PFSK-1 (cell line): ENCODE measurements around the gene IGF2BP1.

ENCODE experiments used
- FOXP2 ChIP-seq: optimal IDR thresholded peaks from 2 replicates; pipeline ENCODE3; 2011; ENCODE audit warnings: borderline replicate concordance, control low read depth, inconsistent platforms; ENCODE audit not compliant: insufficient read depth; ENCODE audit errors: extremely low read length, extremely low read depth
- POLR2AphosphoS5 ChIP-seq: IDR thresholded peaks from 2 replicates; pipeline ENCODE4 v1.6.1; 2012; ENCODE audit warnings: low read depth, mild to moderate bottlenecking, control low read depth, low read length, moderate library complexity
- SIN3A ChIP-seq: IDR thresholded peaks from 2 replicates; pipeline ENCODE4 v1.6.1; 2012; ENCODE audit warnings: mild to moderate bottlenecking, low read length, moderate library complexity, borderline replicate concordance; ENCODE audit not compliant: insufficient read depth
- TAF1 ChIP-seq: IDR thresholded peaks from 2 replicates; pipeline ENCODE4 v1.6.1; 2012; ENCODE audit warnings: low read length, control low read depth, borderline replicate concordance; ENCODE audit not compliant: insufficient read depth
- TF ChIP-seq, protein P1 (sequence below), 2 experiments: IDR thresholded peaks; 2 replicates each; pipeline versions ENCODE4 v1.6.1 to v1.8.0; 2011 to 2012; ENCODE audit warnings: low read depth in 2 of 2, low read length in 2 of 2, control low read depth in 1 of 2, inconsistent platforms in 1 of 2, mild to moderate bottlenecking in 1 of 2, moderate library complexity in 1 of 2; ENCODE audit not compliant: insufficient read depth in 1 of 2

IGF2BP1 gene

DNA sequence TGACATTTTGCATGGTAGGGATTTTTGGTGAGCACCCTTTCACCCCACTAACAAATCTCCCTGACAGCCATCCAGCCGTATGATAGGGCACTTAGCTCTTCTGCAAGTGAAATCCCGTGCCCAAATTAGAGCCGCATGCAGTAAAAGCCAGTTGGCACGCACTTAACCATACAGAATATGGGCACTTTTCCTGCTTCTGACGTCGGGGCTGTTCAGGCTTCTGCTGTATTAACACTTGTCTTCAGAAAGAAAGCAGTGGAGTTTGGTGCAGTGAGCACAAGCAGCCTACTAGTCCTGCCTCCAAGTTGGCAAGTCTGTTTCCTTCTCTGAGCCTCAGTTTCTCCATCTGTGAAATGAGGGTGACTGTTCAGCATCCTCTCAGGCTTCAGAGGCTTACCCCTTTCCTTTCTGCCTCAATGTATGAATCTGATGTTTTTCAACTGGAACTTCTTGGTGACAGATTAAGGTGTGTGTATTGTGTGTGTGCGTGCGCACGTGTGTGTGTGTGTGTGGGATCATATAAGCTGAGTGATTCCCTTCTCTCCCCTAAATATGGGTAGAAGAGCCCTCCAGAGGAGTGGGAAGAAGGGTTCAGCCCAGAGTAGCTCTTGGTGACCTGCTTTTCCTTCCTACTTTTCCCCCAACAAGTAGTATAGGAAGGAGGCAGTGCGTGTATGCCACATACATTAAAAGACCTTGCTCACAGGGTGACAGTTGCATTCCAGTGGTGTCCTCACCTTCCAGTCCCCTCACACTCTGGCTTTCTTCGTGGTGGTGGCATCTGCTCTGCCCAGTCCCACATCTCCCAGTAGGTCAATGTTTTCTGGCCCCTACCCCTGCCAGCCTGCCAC, 19.0 kb downstream of the IGF2BP1 start:
- no peak for TF ChIP-seq POLR2AphosphoS5
- TF ChIP-seq, protein P1, sequence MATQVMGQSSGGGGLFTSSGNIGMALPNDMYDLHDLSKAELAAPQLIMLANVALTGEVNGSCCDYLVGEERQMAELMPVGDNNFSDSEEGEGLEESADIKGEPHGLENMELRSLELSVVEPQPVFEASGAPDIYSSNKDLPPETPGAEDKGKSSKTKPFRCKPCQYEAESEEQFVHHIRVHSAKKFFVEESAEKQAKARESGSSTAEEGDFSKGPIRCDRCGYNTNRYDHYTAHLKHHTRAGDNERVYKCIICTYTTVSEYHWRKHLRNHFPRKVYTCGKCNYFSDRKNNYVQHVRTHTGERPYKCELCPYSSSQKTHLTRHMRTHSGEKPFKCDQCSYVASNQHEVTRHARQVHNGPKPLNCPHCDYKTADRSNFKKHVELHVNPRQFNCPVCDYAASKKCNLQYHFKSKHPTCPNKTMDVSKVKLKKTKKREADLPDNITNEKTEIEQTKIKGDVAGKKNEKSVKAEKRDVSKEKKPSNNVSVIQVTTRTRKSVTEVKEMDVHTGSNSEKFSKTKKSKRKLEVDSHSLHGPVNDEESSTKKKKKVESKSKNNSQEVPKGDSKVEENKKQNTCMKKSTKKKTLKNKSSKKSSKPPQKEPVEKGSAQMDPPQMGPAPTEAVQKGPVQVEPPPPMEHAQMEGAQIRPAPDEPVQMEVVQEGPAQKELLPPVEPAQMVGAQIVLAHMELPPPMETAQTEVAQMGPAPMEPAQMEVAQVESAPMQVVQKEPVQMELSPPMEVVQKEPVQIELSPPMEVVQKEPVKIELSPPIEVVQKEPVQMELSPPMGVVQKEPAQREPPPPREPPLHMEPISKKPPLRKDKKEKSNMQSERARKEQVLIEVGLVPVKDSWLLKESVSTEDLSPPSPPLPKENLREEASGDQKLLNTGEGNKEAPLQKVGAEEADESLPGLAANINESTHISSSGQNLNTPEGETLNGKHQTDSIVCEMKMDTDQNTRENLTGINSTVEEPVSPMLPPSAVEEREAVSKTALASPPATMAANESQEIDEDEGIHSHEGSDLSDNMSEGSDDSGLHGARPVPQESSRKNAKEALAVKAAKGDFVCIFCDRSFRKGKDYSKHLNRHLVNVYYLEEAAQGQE (IDR thresholded peaks at IDR 0.05; ENCODE audit: insufficient read depth in 1 of 2, low read depth in 2 of 2, low read length in 2 of 2): no peak

GRCh38 chr17:49016775-49017463, 19.7 kb downstream of the IGF2BP1 start:
- TF ChIP-seq TAF1 (no peak), FOXP2 (no peak), POLR2AphosphoS5 (no peak)
- TF ChIP-seq, protein P1 (IDR thresholded peaks at IDR 0.05; ENCODE audit: insufficient read depth in 1 of 2, low read depth in 2 of 2, low read length in 2 of 2): no peak

DNA sequence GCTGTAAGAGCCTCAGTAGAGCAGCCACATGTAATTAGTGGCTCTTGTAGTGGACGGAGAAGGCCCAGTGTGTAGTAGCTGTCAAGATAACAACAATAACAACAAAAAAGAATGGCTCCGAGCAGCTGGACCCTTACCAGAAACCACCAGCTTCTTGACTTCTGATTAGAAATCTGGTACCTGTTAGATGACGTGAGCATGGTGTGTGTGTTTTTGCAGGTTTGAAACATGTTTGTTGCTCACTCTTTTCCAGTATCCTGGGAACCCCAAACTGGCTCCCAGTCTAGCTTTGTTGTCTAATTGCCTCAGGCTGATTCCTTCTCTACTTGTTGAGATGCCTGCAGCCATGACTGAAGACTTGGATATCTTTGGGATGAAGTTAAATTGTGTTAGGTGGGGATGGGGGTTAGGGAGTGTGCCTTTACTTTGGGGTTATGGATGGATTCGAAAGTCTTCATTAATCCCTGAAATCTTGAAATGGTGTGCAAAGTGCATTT, 21.0 kb downstream of the IGF2BP1 start:
- TF ChIP-seq TAF1: no peak
- TF ChIP-seq, protein P1 (IDR thresholded peaks at IDR 0.05; ENCODE audit: insufficient read depth in 1 of 2, low read depth in 2 of 2, low read length in 2 of 2): no peak
- TF ChIP-seq FOXP2: no peak
- TF ChIP-seq SIN3A: no peak

DNA sequence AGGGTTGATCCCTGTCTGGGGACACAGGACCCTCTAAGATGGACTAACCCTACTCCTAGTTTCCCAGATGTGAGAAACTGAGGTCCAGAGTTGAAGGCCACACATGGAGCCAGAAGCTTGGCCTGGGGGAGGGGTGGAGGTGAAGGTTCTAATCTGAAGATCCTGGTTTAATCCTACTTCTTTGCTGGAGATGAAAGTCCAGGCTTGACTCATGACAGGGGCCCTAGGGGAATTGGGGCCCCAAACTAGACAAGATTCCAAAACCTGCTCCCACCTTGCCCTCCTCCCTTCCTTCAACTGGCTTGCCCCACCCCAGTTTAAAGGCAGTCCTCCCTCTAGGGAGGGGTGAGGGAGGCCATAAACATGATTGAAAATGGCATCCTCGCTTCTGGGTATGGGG, 21.6 kb downstream of the IGF2BP1 start:
- TF ChIP-seq FOXP2: no peak
- TF ChIP-seq, protein P1 (IDR thresholded peaks at IDR 0.05; ENCODE audit: insufficient read depth in 1 of 2, low read depth in 2 of 2, low read length in 2 of 2): no peak
- no peak for TF ChIP-seq POLR2AphosphoS5
- TF ChIP-seq SIN3A: no peak
- TF ChIP-seq TAF1: no peak

DNA sequence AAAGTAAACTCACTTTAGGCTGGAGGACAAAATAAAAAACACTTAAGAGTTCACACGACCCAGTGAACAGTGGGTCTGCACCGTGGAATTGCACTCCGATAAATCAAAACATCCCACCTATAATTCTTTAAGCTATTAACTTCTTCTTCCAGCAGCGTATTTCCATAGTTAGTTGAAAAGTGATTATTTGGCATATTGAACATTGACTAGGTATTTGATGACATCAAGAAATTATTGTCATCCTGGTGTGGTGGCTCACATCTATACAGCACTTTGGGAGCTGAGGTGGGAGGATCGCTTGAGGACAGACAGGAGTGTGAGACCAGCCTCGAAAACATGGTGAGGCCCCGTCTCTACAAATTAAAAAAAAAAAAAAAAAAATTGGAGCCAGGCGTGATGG, 23.4 kb downstream of the IGF2BP1 start:
- TF ChIP-seq POLR2AphosphoS5 (no peak), FOXP2 (no peak), SIN3A (no peak), TAF1 (no peak)
- TF ChIP-seq, protein P1 (IDR thresholded peaks at IDR 0.05; ENCODE audit: insufficient read depth in 1 of 2, low read depth in 2 of 2, low read length in 2 of 2): no peak
